ENCODE results near the gene CLTB. TPM values are rescaled to one million over a fixed set of nuclear protein-coding genes. Genes with fewer than 3 reads are reported as not detected.
A peak's percentile ranks its signal among the peaks of the same experiment; 100 is the strongest.

The CLTB gene
- total RNA-seq, 1 experiment from 2014 or later, result 34.5 TPM

- H3K27me3 ChIP-seq (ENCODE audit: insufficient read depth, low read length), result no peaks in the 10 kb centered on the region
- H4K91ac ChIP-seq (ENCODE audit: insufficient read length, low read depth, low read length), result no peak overlapping the region
- H3T11ph ChIP-seq (ENCODE audit: low read length), result no peak overlapping the region
- H2BK20ac ChIP-seq (ENCODE audit: low read depth, low read length, poor library complexity, severe bottlenecking), result no peak overlapping the region
- peaks cover 7 to 9% of the 10 kb centered on the region in 2 experiments; a peak in 2 of 4 replicates for H3K4me1 Mint-ChIP-seq
- H3K14ac ChIP-seq (ENCODE audit: insufficient read depth, low read length), result no peak overlapping the region
- H3K4ac ChIP-seq (ENCODE audit: low read depth, low read length), result no peak overlapping the region
- H2AK5ac ChIP-seq (ENCODE audit: insufficient read length, low read length), result no peak overlapping the region
- H3K79me2 ChIP-seq (ENCODE audit: insufficient read depth, low read length), result no peaks in the 10 kb centered on the region
- no peaks in the 10 kb centered on the region for H3K23me2 ChIP-seq (ENCODE audit: insufficient read length, low read depth, low read length, poor library complexity, severe bottlenecking)
- no peak overlapping the region for H2BK15ac ChIP-seq (ENCODE audit: low read depth, low read length)
- H3K27me3 Mint-ChIP-seq (ENCODE audit: low read depth), result no peaks in the 10 kb centered on the region
- H2BK5ac ChIP-seq (ENCODE audit: insufficient read length, low read length), result no peak overlapping the region
- H3K4me3 Mint-ChIP-seq, result no peak overlapping the region
- H3K9me3 Mint-ChIP-seq, result no peaks in the 10 kb centered on the region
- no peak overlapping the region for H3K27ac ChIP-seq (ENCODE audit: insufficient read length, low read depth, low read length)
- no peak overlapping the region for H4K8ac ChIP-seq (replicated peaks; ENCODE audit: insufficient read length, low read depth, low read length)
- H3K79me1 ChIP-seq (ENCODE audit: insufficient read depth, low read depth, low read length, poor library complexity, severe bottlenecking), result no peaks in the 10 kb centered on the region
- no peak overlapping the region for H3K56ac ChIP-seq (ENCODE audit: insufficient read length, low read depth, low read length)
- no CpG with 5 or more reads among the region's 20 CpGs for WGBS (ENCODE audit: extremely low coverage, insufficient read length, low lambda C conversion rate)
- H3K18ac ChIP-seq (ENCODE audit: insufficient read length, low read depth, low read length), result no peak overlapping the region
- H3K4me2 ChIP-seq (ENCODE audit: insufficient read depth, insufficient read length, low read length), result no peak overlapping the region
- H4K5ac ChIP-seq (ENCODE audit: insufficient read length, low read depth, low read length), result no peak overlapping the region
- no peak overlapping the region for H2BK120ac ChIP-seq (ENCODE audit: low read depth, low read length, poor library complexity, severe bottlenecking)
- no peak overlapping the region for H3K23ac ChIP-seq (ENCODE audit: insufficient read length, low read depth, low read length)
- DNase-seq, result peak; percentile 76
- H2BK12ac ChIP-seq (ENCODE audit: insufficient read length, low read depth, low read length), result no peak overlapping the region
- no peak overlapping the region for H3K9ac ChIP-seq (ENCODE audit: extremely low read depth, insufficient read length, low read length)
- no peak overlapping the region for H2AFZ ChIP-seq (ENCODE audit: low read length)
- no peaks in the 10 kb centered on the region for H4K20me1 ChIP-seq (ENCODE audit: control insufficient read depth, insufficient read depth, insufficient read length)
- no peaks in the 10 kb centered on the region for H3K9me3 ChIP-seq (ENCODE audit: control insufficient read depth, low read depth, low read length)
- peaks cover 0 to 13% (median 5%) of the 10 kb centered on the region in 3 experiments; a peak in 2 of 7 replicates for H3K36me3 Mint-ChIP-seq (ENCODE audit: insufficient read depth in 1 of 3, low read depth in 3 of 3)
- no peaks in the 10 kb centered on the region for H3K4me1 ChIP-seq (ENCODE audit: insufficient read depth, low read length)
- TF ChIP-seq, protein P1, sequence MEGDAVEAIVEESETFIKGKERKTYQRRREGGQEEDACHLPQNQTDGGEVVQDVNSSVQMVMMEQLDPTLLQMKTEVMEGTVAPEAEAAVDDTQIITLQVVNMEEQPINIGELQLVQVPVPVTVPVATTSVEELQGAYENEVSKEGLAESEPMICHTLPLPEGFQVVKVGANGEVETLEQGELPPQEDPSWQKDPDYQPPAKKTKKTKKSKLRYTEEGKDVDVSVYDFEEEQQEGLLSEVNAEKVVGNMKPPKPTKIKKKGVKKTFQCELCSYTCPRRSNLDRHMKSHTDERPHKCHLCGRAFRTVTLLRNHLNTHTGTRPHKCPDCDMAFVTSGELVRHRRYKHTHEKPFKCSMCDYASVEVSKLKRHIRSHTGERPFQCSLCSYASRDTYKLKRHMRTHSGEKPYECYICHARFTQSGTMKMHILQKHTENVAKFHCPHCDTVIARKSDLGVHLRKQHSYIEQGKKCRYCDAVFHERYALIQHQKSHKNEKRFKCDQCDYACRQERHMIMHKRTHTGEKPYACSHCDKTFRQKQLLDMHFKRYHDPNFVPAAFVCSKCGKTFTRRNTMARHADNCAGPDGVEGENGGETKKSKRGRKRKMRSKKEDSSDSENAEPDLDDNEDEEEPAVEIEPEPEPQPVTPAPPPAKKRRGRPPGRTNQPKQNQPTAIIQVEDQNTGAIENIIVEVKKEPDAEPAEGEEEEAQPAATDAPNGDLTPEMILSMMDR (conservative IDR thresholded peaks at IDR 0.05), result peak; percentile 72
- H3K27ac Mint-ChIP-seq, result peak overlapping the region in 2 of 3 experiments; percentile 66 to 84; a peak in 2 of 7 replicates
These were observed 10.5 kb downstream of the CLTB start for GRCh38 chr5:176405656-176406435.

Data from H9 (cell line).